HepG2 (cell line): ENCODE measurements around the gene COX4I2. TPM values are rescaled to one million over a fixed set of nuclear protein-coding genes. Genes with fewer than 3 reads are reported as not detected.
A peak's percentile ranks its signal among the peaks of the same experiment; 100 is the strongest.

Experiments used
- BORCS8-MEF2B ChIP-seq: sonication (generic); formaldehyde crosslinking; IDR thresholded peaks from 2 replicates; pipeline ENCODE4 v1.8.0; 2022; ENCODE audit warnings: mild to moderate bottlenecking, missing genetic modification reagents
- EED ChIP-seq: sonication (generic); formaldehyde crosslinking; IDR thresholded peaks from 2 replicates; pipeline ENCODE4 v1.5.0; 2020; ENCODE audit warnings: mild to moderate bottlenecking, missing genetic modification reagents
- GTF2F1 ChIP-seq: fragments of 150-350 bp; IDR thresholded peaks from 2 replicates; pipeline ENCODE4 v1.6.1; 2014; ENCODE audit warnings: low read length
- KAT7 ChIP-seq: IDR thresholded peaks from 2 replicates; pipeline ENCODE4 v1.6.1; 2018; ENCODE audit warnings: borderline replicate concordance, missing compliant biosample characterization
- NCOA2 ChIP-seq: sonication (generic); formaldehyde crosslinking; IDR thresholded peaks from 2 replicates; pipeline ENCODE4 v1.8.0; 2022; ENCODE audit warnings: inconsistent platforms
- RBM22 ChIP-seq: fragments of 200-400 bp; formaldehyde crosslinking; optimal IDR thresholded peaks from 2 replicates; pipeline ENCODE3; 2017; ENCODE audit warnings: mild to moderate bottlenecking, low read length, moderate library complexity
- RFX3 ChIP-seq: IDR thresholded peaks from 2 replicates; pipeline ENCODE4 v1.6.1; 2016; ENCODE audit warnings: missing biosample characterization, missing genetic modification reagents
- SALL2 ChIP-seq: sonication (generic); formaldehyde crosslinking; IDR thresholded peaks from 2 replicates; pipeline ENCODE4 v1.8.1; 2023; ENCODE audit warnings: mild to moderate bottlenecking, missing genetic modification reagents, inconsistent platforms
- SMAD3 ChIP-seq: sonication (generic); formaldehyde crosslinking; IDR thresholded peaks from 2 replicates; pipeline ENCODE4 v1.4.0; 2020; ENCODE audit warnings: missing genetic modification reagents
- U2AF1 ChIP-seq: fragments of 200-400 bp; formaldehyde crosslinking; optimal IDR thresholded peaks from 2 replicates; pipeline ENCODE3; 2017; ENCODE audit warnings: mild to moderate bottlenecking, low read depth, low read length
- ZKSCAN8 ChIP-seq: IDR thresholded peaks from 2 replicates; pipeline ENCODE4 v1.6.1; 2016; ENCODE audit warnings: borderline replicate concordance, missing genetic modification reagents, missing compliant biosample characterization
- ZMAT3 ChIP-seq: sonication (generic); formaldehyde crosslinking; conservative IDR thresholded peaks from 2 replicates; pipeline ENCODE4 v1.7.0; 2021; ENCODE audit warnings: missing genetic modification reagents
- ZNF335 ChIP-seq: sonication (generic); formaldehyde crosslinking; IDR thresholded peaks from 2 replicates; pipeline ENCODE4 v1.4.0; 2020; ENCODE audit warnings: missing genetic modification reagents
- ZNF709 ChIP-seq: sonication (generic); formaldehyde crosslinking; IDR thresholded peaks from 2 replicates; pipeline ENCODE4 v1.5.0; 2020; ENCODE audit warnings: mild to moderate bottlenecking, missing genetic modification reagents
- ZNF720 ChIP-seq: sonication (generic); formaldehyde crosslinking; IDR thresholded peaks from 2 replicates; pipeline ENCODE4 v1.4.0; 2020; ENCODE audit warnings: missing genetic modification reagents
- polyA plus RNA-seq, 8 experiments: library from polyadenylated mRNA; depleted of rRNA in 3 of 8; stranded (reverse) in 7 of 8; unstranded in 1 of 8; fragments of >200 nt; fragmentation: Illumina TruSeq in 4 of 8; extraction: Trizol in 4 of 8; gene quantifications; 2 replicates each; pipeline versions ENCODE4 v1.2.1 to v1.2.3, GENCODE V29; 2011 to 2016; ENCODE audit warnings: low read depth in 4 of 8, missing spikeins in 1 of 8, mixed read lengths in 1 of 8; ENCODE audit not compliant: insufficient read depth in 1 of 8
- total RNA-seq, 5 experiments: library from RNA; depleted of rRNA; stranded (reverse); fragments of >200 nt; fragmentation: Illumina TruSeq; extraction: Trizol; gene quantifications; 2 replicates each; pipeline ENCODE4 v1.2.3, GENCODE V29; 2016; ENCODE audit warnings: low read depth in 1 of 5
- TF ChIP-seq, protein P1 (sequence below): sonication (generic); formaldehyde crosslinking; IDR thresholded peaks from 2 replicates; pipeline ENCODE4 v1.5.0; 2020; ENCODE audit warnings: mild to moderate bottlenecking, missing genetic modification reagents, borderline replicate concordance
- TF ChIP-seq, protein P2 (sequence below): sonication (generic); formaldehyde crosslinking; IDR thresholded peaks from 2 replicates; pipeline ENCODE4 v1.5.0; 2020; ENCODE audit warnings: mild to moderate bottlenecking, low read depth, missing genetic modification reagents, borderline replicate concordance
- TF ChIP-seq, protein P3 (sequence below), 2 experiments: sonication (generic) in 1 of 2; formaldehyde crosslinking in 1 of 2; IDR thresholded peaks; 2 replicates each; pipeline versions ENCODE4 v1.5.1 to v1.6.1; 2011 to 2020; ENCODE audit warnings: borderline replicate concordance in 1 of 2, low read depth in 1 of 2, low read length in 1 of 2, mild to moderate bottlenecking in 1 of 2, missing genetic modification reagents in 1 of 2, moderate library complexity in 1 of 2

COX4I2 gene
- total and polyA plus RNA-seq, 2 of the 13 experiments (the other 11 are each of a cell fraction or from before 2014, with no cell fraction given) = 1.1 TPM; not detected in 1

DNA sequence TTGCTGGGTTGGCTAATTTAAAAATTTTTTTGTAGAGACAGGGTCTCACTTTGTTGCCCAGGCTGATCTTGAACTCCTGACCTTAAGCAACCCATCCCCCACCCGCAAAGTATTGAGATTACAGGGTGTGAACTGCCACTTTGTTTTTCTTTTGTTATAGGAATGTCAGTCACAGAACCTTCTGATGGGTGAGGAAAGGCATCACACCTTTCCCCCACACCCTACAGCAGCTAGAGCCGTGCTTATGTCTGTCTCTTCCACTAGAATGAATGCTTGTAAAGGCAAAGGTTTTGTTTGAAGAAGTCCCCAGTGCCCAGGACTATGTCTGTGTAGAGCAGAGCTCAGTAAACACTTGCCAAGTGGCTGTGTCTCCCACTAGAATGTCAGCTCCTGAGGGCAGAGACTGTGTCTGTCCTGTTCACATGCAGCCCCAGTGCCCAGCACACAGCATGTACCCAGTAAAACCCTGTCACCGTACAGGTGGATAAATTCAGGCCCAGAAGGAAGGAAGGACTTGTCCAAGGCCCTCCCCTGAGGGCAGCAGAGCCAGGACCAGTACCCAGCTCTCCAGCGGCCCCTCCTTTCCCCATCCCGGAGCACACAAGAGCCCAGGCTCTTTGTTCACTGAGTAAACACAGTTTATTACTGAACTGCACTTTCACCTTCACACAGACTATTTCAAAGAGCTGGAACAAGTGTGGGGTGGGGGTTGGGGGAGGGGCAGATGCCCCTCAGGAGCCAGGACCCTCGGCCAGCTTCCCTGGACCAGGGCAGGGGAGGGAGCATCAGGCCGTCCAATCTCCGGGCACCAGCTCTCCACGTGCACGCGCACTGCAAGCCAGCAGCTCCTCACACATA is 26.4 kb downstream of the COX4I2 start (continued):
- TF ChIP-seq, protein P1, sequence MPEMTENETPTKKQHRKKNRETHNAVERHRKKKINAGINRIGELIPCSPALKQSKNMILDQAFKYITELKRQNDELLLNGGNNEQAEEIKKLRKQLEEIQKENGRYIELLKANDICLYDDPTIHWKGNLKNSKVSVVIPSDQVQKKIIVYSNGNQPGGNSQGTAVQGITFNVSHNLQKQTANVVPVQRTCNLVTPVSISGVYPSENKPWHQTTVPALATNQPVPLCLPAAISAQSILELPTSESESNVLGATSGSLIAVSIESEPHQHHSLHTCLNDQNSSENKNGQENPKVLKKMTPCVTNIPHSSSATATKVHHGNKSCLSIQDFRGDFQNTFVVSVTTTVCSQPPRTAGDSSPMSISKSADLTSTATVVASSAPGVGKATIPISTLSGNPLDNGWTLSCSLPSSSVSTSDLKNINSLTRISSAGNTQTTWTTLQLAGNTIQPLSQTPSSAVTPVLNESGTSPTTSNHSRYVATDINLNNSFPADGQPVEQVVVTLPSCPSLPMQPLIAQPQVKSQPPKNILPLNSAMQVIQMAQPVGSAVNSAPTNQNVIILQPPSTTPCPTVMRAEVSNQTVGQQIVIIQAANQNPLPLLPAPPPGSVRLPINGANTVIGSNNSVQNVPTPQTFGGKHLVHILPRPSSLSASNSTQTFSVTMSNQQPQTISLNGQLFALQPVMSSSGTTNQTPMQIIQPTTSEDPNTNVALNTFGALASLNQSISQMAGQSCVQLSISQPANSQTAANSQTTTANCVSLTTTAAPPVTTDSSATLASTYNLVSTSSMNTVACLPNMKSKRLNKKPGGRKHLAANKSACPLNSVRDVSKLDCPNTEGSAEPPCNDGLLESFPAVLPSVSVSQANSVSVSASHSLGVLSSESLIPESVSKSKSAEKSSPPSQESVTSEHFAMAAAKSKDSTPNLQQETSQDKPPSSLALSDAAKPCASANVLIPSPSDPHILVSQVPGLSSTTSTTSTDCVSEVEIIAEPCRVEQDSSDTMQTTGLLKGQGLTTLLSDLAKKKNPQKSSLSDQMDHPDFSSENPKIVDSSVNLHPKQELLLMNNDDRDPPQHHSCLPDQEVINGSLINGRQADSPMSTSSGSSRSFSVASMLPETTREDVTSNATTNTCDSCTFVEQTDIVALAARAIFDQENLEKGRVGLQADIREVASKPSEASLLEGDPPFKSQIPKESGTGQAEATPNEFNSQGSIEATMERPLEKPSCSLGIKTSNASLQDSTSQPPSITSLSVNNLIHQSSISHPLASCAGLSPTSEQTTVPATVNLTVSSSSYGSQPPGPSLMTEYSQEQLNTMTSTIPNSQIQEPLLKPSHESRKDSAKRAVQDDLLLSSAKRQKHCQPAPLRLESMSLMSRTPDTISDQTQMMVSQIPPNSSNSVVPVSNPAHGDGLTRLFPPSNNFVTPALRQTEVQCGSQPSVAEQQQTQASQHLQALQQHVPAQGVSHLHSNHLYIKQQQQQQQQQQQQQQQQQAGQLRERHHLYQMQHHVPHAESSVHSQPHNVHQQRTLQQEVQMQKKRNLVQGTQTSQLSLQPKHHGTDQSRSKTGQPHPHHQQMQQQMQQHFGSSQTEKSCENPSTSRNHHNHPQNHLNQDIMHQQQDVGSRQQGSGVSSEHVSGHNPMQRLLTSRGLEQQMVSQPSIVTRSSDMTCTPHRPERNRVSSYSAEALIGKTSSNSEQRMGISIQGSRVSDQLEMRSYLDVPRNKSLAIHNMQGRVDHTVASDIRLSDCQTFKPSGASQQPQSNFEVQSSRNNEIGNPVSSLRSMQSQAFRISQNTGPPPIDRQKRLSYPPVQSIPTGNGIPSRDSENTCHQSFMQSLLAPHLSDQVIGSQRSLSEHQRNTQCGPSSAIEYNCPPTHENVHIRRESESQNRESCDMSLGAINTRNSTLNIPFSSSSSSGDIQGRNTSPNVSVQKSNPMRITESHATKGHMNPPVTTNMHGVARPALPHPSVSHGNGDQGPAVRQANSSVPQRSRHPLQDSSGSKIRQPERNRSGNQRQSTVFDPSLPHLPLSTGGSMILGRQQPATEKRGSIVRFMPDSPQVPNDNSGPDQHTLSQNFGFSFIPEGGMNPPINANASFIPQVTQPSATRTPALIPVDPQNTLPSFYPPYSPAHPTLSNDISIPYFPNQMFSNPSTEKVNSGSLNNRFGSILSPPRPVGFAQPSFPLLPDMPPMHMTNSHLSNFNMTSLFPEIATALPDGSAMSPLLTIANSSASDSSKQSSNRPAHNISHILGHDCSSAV = peak; percentile 69; the same call in 1 of the 2 replicates
- TF ChIP-seq NCOA2 (peak; percentile 80), ZMAT3 (CRISPR knock-in tag) (peak; percentile 69; the same call in 1 of the 2 replicates), ZNF720 (no peak), RBM22 (peak; percentile 99), ZNF709 (CRISPR knock-in tag) (peak; percentile 28; the same call in 1 of the 2 replicates), ZKSCAN8 (CRISPR knock-in tag) (peak; percentile 84; the same call in 1 of the 2 replicates), SALL2 (peak; percentile 59), U2AF1 (peak; percentile 86), SMAD3 (CRISPR knock-in tag) (peak; percentile 84), KAT7 (no peak; the same call in 1 of the 2 replicates), RFX3 (0 out of 2 replicates have a peak, but pooled peaks have one; percentile 7), ZNF335 (CRISPR knock-in tag) (peak; percentile 68; the same call in 1 of the 2 replicates), EED (CRISPR knock-in tag) (no peak), BORCS8-MEF2B (peak; percentile 90), GTF2F1 (no peak)
- TF ChIP-seq, protein P2, sequence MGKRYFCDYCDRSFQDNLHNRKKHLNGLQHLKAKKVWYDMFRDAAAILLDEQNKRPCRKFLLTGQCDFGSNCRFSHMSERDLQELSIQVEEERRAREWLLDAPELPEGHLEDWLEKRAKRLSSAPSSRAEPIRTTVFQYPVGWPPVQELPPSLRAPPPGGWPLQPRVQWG (CRISPR knock-in tag) = 0 out of 2 replicates have a peak, but pooled peaks have one; percentile 21
- TF ChIP-seq, protein P3, sequence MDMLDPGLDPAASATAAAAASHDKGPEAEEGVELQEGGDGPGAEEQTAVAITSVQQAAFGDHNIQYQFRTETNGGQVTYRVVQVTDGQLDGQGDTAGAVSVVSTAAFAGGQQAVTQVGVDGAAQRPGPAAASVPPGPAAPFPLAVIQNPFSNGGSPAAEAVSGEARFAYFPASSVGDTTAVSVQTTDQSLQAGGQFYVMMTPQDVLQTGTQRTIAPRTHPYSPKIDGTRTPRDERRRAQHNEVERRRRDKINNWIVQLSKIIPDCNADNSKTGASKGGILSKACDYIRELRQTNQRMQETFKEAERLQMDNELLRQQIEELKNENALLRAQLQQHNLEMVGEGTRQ (IDR thresholded peaks at IDR 0.05; ENCODE audit: low read depth, low read length) = no peak
- TF ChIP-seq, protein P3 (CRISPR knock-in tag; IDR thresholded peaks at IDR 0.05; ENCODE audit: borderline replicate concordance) = no peak; the same call in 1 of the 2 replicates
